Duodenal mucosa (tissue), 2 donors: Measurements from ENCODE around the gene CHRNA1.

ENCODE experiments used
- H3K27ac ChIP-seq: one replicate; pipeline ENCODE4 v1.7.0; 2013; ENCODE audit warnings: low read depth, low read length
- H3K27me3 ChIP-seq, 2 donors: one replicate each; pipeline ENCODE4 v1.7.0; 2013; ENCODE audit warnings: low read length in 2 of 2, control low read depth in 1 of 2; ENCODE audit not compliant: insufficient read depth in 2 of 2, control insufficient read depth in 1 of 2
- H3K36me3 ChIP-seq, 2 donors: one replicate each; pipeline ENCODE4 v1.7.0; 2013; ENCODE audit warnings: low read length in 2 of 2, control low read depth in 1 of 2; ENCODE audit not compliant: insufficient read depth in 2 of 2, control insufficient read depth in 1 of 2
- H3K4me1 ChIP-seq, 2 donors: one replicate each; pipeline ENCODE4 v1.7.0; 2013; ENCODE audit warnings: low read length in 2 of 2, control low read depth in 1 of 2; ENCODE audit not compliant: insufficient read depth in 2 of 2, control insufficient read depth in 1 of 2
- H3K4me3 ChIP-seq, 2 donors: one replicate each; pipeline ENCODE4 v1.7.0; 2013; ENCODE audit warnings: low read length in 2 of 2, low read depth in 1 of 2
- H3K9ac ChIP-seq, 2 donors: one replicate each; pipeline ENCODE4 v1.7.0; 2013; ENCODE audit warnings: low read length in 2 of 2, low read depth in 1 of 2
- H3K9me3 ChIP-seq, 2 donors: one replicate each; pipeline ENCODE4 v1.7.0; 2013; ENCODE audit warnings: low read length in 2 of 2, control low read depth in 1 of 2; ENCODE audit not compliant: control insufficient read depth in 1 of 2

The CHRNA1 gene

GRCh38 chr2:174775571-174775980 is 11.3 kb upstream of the CHRNA1 start:
- Histone ChIP-seq H3K36me3 (no peaks in the 10 kb centered on the region), H3K9me3 (no peaks in the 10 kb centered on the region), H3K27ac (no peak overlapping the region), H3K27me3 (no peaks in the 10 kb centered on the region), H3K9ac (no peak overlapping the region), H3K4me1 (peaks cover 7 to 9% of the 10 kb centered on the region in 2 donors), H3K4me3 (no peak overlapping the region)

DNA sequence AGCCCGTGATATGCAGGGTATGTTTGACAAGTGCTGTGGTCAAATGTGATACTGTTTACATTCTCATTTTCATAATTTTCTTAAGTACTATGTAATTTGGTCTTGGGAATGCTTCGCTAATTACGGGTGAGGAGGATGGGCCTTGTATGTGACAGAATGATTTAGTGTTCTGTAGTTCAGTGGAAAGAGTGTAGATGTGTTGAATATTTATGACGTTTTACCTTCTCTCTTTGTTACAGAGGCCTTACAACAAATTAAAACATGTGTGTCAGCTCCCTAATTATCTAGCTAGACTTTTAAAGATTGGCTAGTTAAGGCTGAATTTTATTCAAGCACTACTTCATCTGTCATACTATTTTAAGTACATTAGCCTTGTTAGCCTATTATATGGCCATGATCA is 10.6 kb upstream of the CHRNA1 start:
- H3K27me3 ChIP-seq, result no peaks in the 10 kb centered on the region
- H3K36me3 ChIP-seq, result no peaks in the 10 kb centered on the region
- H3K4me1 ChIP-seq, result peaks cover 7 to 9% of the 10 kb centered on the region in 2 donors
- no peak overlapping the region for H3K9ac ChIP-seq
- H3K27ac ChIP-seq, result no peak overlapping the region
- H3K4me3 ChIP-seq, result no peak overlapping the region
- H3K9me3 ChIP-seq, result no peaks in the 10 kb centered on the region

GRCh38 chr2:174773215-174773614 is 8.9 kb upstream of the CHRNA1 start:
- Histone ChIP-seq H3K27ac (no peak overlapping the region), H3K4me1 (peaks cover 5 to 7% of the 10 kb centered on the region in 2 donors), H3K27me3 (no peaks in the 10 kb centered on the region), H3K4me3 (no peak overlapping the region), H3K9me3 (no peaks in the 10 kb centered on the region), H3K36me3 (no peaks in the 10 kb centered on the region), H3K9ac (no peak overlapping the region)

DNA sequence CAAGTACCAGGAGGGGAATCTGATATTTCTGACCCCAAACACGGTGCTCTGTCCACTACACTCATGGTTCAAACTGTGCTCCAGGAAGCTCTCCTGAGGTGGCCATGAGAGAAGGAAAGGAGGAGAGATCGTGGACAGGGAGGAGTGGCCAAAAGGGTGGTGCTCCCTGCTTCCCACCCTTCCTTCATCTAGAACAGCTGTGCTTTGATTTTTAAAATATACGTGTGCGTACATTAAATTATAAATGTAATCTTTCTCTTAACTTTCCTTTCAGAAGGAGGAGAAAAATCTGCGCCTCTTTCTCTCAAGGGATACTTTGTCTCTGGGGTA is 8.2 kb upstream of the CHRNA1 start:
- Histone ChIP-seq H3K9me3 (no peaks in the 10 kb centered on the region), H3K4me1 (peaks cover 5 to 7% of the 10 kb centered on the region in 2 donors), H3K36me3 (no peaks in the 10 kb centered on the region), H3K9ac (no peak overlapping the region), H3K27ac (no peak overlapping the region), H3K4me3 (no peak overlapping the region), H3K27me3 (no peaks in the 10 kb centered on the region)

DNA sequence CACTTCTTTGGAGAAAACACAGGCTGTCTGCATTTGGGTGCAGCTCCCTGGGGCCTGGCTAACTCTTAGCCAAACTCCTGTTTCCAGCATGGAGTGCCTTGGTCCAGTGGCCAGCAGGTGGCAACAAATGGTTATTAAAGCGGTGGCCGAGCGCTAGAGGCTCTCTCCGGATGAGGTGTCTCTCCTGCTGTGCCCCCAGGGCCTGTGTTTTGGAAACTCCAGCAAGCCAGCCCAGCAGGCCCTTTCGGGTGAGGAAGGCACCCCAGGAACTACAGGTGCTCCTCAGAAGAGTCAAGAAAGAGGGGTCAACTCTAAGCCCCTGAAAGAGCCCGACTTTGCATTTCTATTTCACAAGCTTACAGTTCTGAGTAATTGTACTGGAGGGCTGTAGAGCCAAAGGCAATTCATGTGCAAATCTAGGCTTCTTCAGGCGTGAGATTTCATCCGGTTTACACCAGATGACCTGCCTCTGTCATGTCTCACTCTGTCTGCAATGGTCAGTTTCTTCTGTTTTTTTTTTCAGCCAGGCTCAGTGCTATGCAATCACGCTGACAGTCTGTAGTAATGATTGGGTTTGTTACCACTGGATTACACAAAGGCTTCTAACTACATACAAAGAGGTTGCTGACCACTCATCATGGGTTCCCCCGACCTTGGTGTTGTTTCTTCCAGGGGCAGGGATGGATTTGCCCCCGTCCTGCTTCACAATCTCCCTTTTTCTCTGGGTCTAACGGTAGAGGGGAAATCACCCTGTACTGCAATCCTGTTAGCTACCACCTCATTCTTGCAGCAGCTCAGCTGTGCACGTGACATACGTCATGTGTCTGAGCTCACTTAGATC is 7.6 kb upstream of the CHRNA1 start:
- H3K9ac ChIP-seq, result no peak overlapping the region
- H3K9me3 ChIP-seq, result no peaks in the 10 kb centered on the region
- H3K4me3 ChIP-seq, result no peak overlapping the region
- no peaks in the 10 kb centered on the region for H3K36me3 ChIP-seq
- no peaks in the 10 kb centered on the region for H3K27me3 ChIP-seq
- no peak overlapping the region for H3K27ac ChIP-seq
- peaks cover 5 to 7% of the 10 kb centered on the region in 2 donors for H3K4me1 ChIP-seq

GRCh38 chr2:174771136-174771535 is 6.9 kb upstream of the CHRNA1 start:
- peaks cover 5 to 7% of the 10 kb centered on the region in 2 donors for H3K4me1 ChIP-seq
- no peaks in the 10 kb centered on the region for H3K9me3 ChIP-seq
- no peaks in the 10 kb centered on the region for H3K36me3 ChIP-seq
- no peak overlapping the region for H3K9ac ChIP-seq
- H3K27ac ChIP-seq, result no peak overlapping the region
- H3K4me3 ChIP-seq, result no peak overlapping the region
- no peaks in the 10 kb centered on the region for H3K27me3 ChIP-seq

DNA sequence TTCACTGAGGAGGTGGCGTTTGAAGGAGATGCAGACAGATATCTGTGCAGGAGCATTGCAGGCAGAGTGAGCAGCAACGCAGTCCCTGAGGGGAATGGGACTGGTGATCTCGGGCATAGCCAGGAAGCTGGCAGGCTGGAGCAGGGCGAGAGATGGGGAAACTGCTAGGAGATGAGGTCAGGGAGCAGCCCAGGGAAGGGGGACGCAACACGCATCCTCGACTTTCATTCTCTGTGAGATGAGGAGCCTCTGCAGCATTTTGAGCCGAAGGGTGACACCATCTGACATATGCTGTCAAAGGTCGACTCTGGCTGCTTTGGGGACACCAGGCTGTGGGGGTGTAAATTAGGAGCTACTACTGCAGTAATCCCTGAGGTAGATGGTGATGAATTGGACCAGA is 4.3 kb upstream of the CHRNA1 start:
- Histone ChIP-seq H3K27ac (no peak overlapping the region), H3K9ac (no peak overlapping the region), H3K4me3 (no peak overlapping the region), H3K4me1 (peaks cover 7 to 8% of the 10 kb centered on the region in 2 donors), H3K27me3 (no peaks in the 10 kb centered on the region), H3K9me3 (no peaks in the 10 kb centered on the region), H3K36me3 (no peaks in the 10 kb centered on the region)

DNA sequence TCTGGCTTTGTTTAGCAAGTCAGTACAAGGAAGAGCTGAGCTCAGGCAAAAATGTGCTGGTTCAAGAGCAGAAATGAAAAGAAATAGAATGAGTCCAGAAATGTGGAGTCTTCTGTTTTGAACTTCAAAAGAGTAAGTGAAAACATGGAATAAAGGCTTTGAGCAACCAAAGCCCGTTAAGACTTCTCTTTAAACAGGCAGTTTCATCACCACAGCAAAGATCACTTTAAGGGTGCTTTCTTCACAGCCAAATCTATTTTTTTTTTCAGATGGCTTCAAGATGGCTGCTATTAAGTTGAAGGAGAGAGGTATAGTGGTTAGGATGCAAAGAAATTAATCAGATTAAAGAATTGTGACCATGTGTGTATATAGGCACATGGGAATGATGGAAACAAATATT is 2.0 kb upstream of the CHRNA1 start:
- H3K9ac ChIP-seq, result no peak overlapping the region
- H3K27ac ChIP-seq, result no peak overlapping the region
- no peaks in the 10 kb centered on the region for H3K27me3 ChIP-seq
- H3K36me3 ChIP-seq, result no peaks in the 10 kb centered on the region
- peaks cover 0 to 3% of the 10 kb centered on the region in 2 donors for H3K4me1 ChIP-seq
- H3K4me3 ChIP-seq, result no peak overlapping the region
- no peaks in the 10 kb centered on the region for H3K9me3 ChIP-seq

DNA sequence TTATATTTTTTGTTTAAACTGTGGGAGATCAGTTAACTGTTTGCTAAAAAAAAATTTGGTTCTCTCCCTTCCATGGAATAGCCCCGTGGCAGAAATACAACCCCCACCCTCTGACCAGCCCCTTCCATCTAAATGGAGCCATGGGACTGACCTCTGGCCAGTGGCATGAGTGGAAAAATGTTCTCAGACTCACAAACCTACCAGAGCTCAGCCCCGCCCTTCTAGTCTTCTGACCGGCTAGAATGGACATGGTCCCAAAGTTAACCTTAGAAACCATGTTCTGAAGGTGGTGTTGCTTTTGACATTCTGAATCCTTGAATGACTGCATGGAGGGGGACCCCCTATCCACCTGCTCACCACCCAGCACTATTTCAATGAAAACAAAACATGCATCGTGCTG is 1.3 kb upstream of the CHRNA1 start:
- H3K27ac ChIP-seq, result no peak overlapping the region
- H3K4me3 ChIP-seq, result no peak overlapping the region
- peaks cover 0 to 3% of the 10 kb centered on the region in 2 donors for H3K4me1 ChIP-seq

DNA sequence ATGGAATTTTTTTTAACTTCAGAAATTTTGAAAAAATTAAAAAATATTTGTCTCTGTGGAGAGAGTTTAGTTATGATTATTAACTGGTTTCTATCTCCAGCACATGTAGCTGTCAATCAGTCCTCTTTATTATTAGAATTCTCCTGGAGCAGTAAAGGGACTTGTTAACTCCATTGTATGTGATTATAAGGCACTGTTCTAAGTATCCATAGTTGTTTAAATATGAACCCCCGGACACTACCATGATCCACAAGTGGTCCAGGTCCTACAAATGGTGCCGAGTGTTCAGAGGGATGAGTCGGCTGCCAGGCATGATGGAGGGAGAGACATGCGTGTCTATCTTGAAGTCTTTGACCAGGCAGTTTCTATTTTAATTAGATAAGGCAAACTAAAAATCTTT is 492 bp downstream of the CHRNA1 start:
- Histone ChIP-seq H3K27me3 (no peaks in the 10 kb centered on the region), H3K9ac (no peak overlapping the region), H3K4me3 (no peak overlapping the region), H3K4me1 (peaks cover 6 to 9% of the 10 kb centered on the region in 2 donors), H3K27ac (no peak overlapping the region), H3K9me3 (no peaks in the 10 kb centered on the region), H3K36me3 (no peaks in the 10 kb centered on the region)

More for the DNA sequence above, 1.3 kb upstream of the CHRNA1 start:
- Histone ChIP-seq H3K27me3 (no peaks in the 10 kb centered on the region), H3K9me3 (no peaks in the 10 kb centered on the region), H3K9ac (no peak overlapping the region), H3K36me3 (no peaks in the 10 kb centered on the region)
